HG03432 (cell line): ENCODE data around the gene PLCB2.

ENCODE experiments used
- ATAC-seq: cut with Tn5 transposase; IDR thresholded peaks from one replicate; pipeline ENCODE4 v1.9.1; 2021; ENCODE audit warnings: mild to moderate bottlenecking, moderate library complexity; ENCODE audit not compliant: unreplicated experiment

Gene PLCB2

DNA sequence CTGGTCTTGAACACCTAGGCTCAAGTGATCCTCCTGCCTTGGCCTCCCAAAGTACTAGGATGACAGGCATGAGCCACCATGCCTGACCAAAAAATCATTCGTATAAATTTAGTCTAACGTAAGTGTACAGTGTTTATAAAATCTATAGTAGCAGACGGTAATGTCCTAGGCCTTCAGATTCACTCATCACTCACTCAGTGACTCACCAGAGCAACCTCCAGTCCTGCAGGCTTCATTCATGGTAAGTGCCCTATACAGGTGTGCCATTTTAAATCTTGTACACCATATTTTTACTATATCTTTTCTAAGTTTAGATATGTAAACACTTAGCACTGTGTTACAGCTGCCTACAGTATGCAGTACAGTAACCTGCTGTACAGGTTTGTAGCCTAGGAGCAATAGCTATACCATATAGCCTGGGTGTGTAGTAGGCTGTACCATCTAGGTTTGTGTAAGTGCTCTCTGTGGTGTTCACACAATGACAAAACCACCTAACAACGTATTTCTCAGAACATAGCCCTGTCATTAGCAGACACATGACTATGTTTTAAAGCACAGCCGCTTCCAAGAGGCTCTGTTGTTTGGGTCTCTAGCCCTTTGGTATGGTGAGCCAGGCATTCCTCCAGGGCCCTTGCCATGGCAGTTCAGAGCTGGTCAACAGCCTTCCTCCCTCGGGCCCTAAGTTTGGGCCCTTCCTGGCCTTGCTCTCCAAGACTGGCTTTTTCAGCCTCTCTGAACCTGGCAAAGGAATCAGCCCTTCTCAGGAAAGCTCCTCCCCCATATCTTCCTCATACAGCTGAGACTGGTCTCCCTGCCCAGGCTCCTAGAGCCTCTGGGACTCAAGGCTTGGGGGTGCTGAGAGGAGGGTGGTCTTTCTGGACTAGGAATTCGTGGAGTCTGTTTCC lies 34.9 kb upstream of the PLCB2 start:
- ATAC-seq, result no peak

DNA sequence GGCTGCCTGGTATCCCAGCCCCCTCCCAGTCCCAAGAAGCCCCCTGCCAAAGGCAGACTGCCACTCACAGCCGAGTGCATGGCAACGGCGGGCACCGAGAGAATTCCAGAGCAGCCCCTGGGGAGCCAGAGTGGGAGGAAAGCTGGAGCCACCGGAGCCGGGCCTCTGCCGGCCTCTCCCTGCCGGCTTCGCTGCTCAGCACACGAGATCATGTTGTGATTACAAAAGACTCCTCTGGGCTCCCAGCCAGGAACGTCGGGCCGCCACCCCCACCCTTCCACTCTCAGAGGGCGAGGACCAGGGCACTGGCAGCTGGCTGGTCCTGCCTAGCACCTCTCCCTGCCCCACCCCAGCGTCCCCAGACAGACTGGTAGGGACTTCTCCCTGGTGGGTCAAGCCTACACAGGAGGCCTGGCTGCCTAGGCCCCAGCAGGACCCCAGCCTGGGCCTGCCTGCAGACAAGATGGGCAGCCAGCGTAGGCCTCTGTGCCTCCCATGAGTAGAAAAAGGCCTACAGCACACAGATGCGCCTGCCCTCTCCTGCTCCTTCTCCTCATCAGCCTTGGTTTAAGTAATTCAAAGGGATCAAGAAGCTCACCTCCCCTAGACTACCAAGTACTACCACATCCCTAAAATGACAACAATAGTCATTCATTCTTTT lies 33.1 kb upstream of the PLCB2 start, which contains the start of gene CCDC9B:
TSS of gene CCDC9B (minus strand) at position 200 of the 661 bp plus-strand sequence. CDS start at position 80, 120 bp downstream.
- no peak for ATAC-seq

DNA sequence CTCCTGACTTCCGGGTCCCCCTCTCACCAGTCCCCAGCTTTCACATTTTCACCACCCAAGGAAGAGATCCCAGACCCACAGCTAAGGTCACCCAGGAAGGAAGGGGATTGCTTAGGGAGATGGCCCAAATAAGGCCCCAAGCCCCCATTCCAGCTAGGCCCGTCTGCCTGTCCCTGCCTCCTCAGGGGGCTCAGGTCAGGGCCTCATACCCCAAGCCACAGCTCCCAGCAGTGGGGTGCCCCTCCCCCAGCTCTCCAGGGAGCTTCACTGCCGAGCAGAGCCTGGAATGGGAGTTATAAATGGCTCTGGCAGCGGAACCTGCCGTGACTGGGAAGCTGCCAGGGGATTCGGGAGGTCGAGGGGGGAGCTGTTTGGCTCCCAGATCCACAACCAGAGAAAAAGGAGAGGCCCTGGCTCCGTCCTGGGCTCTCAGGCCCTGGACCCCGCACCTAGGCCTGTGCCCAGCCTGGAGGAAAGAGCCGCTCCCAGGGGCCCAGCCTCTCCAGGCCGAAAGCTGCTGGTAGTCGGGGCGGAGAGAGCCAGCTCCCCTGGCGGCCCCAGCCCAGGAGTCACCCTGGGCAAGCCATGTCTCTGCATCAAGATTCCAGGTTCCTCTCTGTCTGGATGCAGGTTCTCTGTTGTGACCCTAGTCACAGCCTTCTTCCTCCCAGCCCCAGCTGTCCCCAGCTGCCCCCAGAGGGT lies 32.5 kb upstream of the PLCB2 start:
- no peak for ATAC-seq

DNA sequence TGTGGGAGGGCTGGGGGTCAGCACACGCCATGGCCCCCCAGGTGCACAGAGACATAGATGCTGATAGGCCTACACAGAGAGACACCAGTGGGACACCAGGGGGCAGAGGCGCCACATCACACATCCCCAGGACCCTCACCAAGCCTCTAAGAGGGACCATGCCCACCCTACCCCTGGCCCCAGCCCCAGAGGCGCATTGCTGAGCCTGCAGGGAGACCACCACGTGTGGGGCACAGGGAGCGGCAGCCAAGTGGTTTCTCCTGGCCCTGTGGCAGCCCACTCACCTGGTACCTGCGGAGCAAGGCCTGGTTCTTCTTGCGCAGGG lies 31.8 kb upstream of the PLCB2 start:
- ATAC-seq, result no peak

DNA sequence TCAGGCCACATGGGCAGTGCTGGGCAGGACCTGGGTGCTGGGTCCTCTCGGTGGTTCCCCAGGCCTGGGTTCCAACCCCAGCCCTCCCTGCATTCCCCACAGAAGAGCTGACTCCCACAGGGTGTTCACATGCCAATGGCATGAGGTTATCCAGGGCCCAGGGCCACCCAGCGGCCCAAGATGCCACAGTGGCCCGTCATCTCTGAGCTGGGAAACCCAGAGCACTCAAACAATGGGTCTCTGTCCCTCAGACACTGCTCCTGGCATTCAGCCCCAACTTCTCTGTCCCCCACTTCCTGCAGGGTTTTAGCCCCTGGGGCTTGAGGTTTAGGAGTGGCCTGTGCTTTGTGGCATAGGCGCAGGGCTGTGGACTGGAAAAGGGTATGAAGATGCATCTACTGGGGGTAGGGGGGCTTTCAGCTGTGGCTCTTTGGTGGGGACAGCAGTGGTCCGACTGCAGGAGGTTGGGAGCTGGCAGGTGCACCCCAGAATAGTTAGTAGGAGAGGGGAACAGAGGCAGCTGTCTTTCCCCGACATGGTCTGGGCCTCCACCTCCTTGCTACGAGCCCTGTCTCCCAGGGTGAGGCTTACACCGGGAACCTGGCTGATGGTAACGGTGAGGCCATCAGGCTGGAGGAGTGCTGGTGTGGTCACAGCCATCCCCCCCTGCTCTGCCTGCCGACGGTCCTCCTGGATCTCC lies 31.3 kb upstream of the PLCB2 start:
- ATAC-seq, result no peak

DNA sequence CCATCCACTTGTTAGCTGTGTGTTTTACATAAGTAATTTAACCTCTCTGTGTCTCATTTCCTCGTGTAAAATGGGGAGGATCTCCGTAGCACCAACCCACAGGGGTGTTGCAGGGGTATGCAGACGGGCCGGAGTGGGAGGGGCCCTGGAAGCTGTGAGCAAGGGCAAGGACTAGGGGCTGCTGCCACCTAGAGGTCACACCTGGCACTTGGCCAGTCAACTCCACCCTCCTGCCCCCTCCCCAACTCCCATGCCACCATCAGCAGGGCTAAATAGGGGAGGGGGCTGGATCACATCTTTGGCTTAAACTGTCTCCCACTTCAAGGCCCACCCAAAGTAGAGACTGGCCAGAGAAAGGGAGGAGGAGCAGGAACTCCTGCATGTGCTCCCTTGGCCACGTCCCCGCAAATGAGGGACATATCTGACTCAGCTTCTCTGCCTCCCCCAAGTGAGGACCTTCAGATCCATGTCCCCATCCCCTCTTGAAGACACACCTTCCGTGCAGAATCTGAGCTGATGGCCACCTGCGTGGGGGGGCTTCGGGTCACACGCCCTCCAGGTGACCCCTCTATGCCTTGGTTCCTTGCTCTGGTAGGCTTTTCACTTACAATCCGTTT lies 30.4 kb upstream of the PLCB2 start:
- peak; percentile 62 for ATAC-seq

DNA sequence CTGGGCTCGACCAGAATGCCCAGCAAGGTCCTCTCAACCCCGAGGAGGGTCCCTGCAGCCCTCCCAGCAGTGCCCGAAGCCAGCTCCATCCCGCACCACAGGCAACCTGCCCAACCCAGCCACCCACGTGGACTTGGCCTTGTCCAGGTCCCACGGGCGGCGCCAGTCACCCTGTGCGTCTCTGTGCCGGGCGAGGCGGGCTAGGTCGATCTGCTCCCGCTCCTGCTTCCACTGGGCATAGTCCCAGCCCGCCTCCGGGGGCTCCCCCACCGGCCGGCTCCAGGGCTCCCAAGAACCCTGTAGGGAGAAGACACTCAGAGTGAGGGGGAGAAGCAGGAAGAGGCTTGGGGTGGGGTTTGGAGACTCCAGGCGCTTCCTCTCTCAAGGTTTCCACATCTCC lies 29.9 kb upstream of the PLCB2 start:
- no peak for ATAC-seq

DNA sequence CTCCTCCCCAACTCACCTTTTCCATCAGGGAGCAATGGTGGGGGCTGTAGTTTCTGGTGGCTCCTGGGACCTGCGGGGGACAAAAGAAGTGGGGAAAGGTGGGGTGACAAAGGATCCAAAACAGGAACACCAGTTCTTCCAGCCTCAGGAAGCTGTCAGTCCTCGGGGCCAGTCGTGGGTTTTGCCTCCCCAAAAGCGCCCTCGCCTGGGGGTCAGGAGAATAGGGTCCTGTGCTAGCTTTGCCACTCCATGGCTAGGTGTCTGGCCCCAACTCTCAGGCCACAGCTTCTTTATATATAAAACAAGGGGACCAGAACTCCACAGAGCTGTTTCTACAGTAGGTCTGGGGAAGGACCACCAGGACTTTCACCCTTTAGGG lies 29.0 kb upstream of the PLCB2 start:
- ATAC-seq, result no peak

DNA sequence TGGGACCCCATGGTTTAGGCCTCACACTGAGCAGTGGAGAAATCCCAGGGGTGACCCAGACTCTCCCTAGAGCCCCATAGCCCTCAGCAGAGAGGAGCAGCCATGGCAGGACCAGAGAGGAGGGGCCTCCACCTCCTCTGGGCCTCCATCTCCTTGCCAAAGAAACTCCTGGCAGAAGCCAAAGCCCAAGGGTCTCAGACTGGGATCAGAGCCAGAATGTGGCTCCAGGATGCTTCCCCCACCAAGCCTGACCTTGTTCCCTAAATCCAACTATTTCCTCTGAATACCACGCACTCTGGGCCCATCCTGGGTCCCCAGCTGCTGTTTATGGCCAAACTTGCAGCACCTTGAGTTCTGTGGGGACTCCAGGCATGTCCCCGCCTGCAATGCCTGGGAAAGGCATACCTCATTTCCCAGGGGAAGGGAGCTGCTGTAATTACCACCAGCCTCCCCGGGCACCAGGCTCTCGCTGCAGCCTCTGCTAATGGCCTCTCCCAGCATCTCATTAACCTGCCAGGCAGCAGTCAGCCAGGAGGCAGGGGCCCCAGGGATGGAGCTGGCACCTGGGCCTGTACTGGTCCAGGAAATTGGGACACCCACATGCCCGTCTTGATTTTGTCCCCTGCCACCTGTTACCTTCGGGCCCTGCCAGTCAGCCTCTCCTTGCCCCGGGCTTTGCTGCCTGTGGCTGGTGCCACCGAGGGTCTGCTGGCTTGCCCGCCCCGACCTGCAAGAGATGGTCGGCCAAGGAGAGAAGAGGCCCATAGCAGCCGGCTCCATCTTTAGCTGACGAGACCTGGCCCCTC lies 28.4 kb upstream of the PLCB2 start:
- ATAC-seq, result no peak

DNA sequence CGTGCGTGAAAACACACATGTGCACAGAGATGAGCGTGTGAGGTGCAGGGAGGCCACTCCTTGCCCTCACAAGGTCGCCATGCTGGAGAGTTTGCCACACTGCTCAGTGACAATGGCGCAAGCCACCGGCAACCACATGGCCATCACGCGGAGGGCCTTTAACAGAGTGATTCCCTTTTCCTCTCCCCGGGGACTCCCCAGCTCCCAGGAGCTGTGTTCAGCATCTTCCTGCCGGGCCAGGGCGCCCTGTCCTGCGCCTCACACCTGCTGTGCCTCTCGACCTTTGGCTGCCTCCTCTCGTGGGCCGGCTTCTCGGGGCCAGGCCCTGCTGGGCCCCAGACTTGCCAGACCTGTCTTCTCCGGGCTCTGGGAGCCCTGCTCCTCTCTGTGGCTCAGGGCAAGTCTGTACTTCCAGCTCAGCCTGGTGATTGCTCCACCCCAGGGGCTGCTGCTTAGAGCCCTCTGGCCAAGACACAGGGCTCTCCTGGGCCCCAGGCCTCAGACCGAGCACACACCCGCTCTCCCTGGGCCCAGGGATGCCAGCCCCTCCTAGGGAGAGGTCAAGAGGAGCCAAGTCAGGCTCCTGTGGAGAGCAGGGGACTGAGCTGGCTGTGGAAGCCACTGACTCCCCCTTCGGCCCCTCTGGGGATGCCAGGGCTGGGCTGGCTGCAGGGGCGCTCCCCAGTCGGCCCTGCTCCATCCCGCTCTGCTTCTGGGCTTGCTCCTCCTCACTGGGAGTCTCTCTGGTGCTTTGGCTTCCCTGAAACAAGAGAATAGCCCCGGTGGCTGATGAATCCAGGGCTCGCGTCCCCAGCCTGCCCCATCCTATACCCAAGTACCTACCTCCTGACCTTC lies 27.4 kb upstream of the PLCB2 start:
- ATAC-seq, result no peak

DNA sequence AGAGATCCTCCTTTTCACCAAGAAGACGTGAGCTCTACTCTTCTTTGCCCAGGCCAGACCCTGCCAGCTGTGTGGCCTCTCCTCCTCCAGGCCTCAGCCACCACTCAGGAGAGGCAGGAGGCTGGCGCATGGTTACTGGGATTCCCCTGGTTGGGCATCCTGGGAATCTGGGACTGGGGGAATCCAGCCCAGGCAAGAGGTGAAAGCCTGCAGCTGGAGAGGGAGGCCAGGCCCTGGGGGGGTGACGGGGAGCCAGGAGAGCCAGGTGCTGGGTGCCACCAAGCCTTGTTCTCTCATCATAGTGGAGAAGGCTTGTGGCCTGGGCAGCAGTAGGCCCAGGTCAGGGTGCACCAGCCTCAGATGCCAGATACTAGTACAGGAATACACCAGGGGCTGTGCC lies 26.8 kb upstream of the PLCB2 start:
- no peak for ATAC-seq

DNA sequence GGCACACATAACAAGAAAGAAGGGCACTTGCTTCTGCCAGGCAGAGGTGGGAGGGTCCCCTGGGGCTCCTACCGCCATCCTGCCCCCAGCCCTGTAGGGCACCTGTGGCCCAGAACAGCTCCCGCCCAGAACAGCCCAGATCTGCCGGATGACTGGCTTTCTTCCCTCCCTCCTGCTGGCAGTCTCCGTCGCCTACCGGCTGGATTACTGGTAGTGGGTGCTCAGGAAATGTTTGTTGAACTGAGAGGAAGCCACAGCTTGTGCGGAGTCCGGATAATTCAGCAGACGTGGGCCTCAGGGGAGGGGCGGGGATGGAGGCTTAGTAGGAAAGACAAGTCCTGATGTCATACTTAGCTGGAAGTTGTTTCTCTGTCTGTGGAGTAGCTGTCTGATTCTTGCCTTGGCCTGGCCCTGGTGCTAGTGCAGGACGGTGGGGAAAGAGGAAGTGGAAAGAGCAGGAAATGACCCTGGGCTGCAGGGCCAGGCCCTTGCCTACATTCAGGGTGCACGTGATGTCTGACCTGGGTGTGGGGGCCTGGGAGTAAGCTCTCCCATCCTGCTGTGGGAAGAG lies 26.3 kb upstream of the PLCB2 start:
- no peak for ATAC-seq

DNA sequence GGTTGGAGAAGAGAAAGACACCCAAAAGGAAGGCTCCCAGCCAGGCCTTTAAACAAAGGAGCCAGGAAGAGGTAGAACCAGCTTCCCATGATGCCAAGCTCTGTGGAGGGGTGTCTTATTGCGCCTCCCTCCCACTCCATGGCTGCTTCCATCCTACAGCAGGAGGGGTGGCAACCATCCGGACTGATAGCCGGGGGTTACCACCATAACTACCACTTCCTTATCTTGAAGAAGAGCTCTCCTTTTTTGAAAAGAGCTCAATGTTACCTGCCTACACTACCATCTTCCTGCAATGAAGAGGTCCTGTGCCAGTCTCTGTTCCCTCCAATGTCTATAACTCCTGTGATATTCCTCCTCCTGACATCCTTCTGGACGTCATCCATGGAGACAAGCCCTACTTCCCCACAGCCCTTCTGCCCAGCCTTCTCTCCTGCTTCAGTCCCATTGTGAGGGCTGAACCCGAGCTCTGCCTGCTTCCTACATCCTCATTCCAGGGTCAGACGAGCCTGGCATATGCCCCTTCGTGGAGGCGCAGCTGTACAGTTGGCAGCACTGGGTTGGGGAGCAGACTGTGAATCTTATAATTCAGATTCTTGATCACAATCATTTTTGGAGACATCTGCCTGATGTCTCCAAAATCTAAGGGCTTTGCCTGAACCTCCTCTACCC lies 24.5 kb upstream of the PLCB2 start:
- no peak for ATAC-seq

DNA sequence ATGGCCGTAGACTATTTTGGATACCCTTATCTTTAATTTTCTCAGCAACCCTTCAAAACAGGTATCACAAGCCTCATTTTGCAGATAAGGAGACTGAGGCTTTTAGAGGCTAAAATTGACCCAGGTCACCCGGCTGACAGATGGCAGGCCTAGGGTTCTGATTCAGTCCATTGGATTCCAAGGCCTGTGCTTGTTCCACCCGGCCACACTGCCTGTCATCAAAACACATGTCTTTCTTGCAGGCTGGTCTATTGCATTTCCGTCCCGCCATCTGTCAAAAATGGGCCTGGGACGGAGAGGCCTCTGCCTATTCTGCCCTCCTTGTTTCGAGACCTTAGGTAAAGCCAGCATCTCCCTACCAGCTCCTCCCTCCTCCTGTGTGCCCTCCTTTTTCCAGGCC lies 23.9 kb upstream of the PLCB2 start:
- ATAC-seq, result no peak

DNA sequence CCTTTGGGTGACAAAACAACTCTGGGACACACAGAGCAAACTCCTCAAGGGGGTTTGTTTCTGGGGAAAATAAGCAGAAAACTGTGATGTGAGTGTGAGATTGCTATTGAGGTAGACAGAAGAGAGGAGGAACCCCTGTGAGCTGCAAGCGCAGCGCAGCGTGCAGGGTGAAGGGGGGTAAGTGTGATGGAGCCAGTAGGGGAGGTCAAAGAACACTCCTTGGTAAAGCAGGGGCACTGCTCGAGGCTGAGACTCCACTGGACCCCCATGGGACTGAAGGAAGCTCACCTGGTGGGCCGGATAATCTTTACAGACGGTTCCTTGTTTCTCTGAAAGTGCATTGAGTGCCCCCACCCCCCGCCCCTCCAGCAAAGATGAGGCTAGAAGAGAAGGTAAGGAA lies 23.3 kb upstream of the PLCB2 start:
- no peak for ATAC-seq

DNA sequence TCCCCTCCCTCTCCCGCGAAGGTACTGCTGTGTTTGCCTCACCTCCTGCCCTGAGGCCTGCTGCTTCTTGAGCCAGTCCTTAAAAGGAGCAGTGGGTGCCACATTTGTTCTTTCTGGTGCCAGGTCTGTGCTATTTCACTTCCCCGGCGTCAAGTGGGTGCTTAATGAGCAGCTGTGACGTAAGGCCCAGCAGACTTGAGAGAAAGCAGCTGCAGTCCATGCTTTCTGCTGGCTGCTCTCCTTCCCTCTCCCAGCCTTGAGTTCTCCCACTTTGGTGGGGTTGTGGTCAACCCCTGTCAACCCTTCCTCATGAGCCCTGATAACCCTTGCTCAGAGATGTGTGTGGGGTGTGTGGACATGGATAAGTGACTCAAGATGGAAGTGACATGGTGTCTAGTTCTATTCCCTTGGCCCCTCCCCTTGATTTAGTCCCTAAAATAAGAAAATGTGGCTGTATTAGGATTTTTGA lies 22.7 kb upstream of the PLCB2 start:
- ATAC-seq, result no peak

DNA sequence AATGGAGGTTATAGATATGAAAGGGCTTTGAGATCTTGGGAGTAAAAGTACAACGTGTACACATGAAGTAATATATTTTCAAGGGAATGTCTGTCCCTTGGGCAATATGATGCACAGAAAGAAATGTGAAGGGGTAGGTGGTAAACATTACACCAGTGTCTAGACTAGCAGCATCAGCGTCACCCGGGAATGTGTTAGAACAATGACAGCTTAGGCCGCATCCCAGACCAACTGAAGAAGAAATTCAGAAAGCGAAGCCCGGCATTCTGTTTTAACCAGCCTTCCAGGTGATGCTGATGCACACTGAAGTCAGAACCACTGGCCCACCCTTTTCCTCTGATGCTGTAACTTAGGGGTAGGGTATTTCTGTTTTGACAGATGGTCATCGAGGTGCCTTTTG lies 22.1 kb upstream of the PLCB2 start:
- ATAC-seq, result no peak

DNA sequence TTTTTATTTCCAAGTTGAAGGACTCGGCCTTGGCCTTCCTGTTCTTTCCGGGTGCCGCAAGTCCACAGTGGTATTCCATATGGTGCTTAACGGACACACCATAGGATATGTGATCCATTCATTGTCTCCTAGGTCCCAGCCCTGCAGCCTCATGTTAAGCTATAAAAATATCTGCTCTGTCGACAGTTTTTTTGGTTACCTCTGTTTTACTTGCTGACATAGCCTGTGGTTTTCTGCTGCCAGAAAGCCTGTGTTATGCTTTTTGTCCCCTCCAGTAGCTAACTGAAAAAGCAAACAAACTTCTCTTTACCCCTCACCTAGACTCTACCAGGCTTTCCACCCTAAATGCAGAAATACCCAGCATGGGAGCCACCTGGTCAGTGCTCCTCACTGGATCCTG lies 21.0 kb upstream of the PLCB2 start:
- ATAC-seq, result no peak
